ENCODE measurements around the gene SORL1. TPM values are rescaled to one million over a fixed set of nuclear protein-coding genes. Genes with fewer than 3 reads are reported as not detected.

The SORL1 gene
- total RNA-seq, 1 donor from 2014 or later: 39.0 TPM

GRCh38 chr11:121553806-121554205 lies 101.7 kb downstream of the SORL1 start:
- no peak overlapping the region for H3K4me3 Mint-ChIP-seq
- DNase-seq (ENCODE audit: extremely low spot score, unreplicated experiment): no peak
- peaks cover 33% of the 10 kb centered on the region for H3K4me1 Mint-ChIP-seq (ENCODE audit: unreplicated experiment)
- no peak for TF ChIP-seq CTCF (conservative IDR thresholded peaks at IDR 0.05)
- no peaks in the 10 kb centered on the region for H3K27me3 Mint-ChIP-seq
- H3K36me3 Mint-ChIP-seq: peaks cover 24% of the 10 kb centered on the region
- H3K27ac Mint-ChIP-seq: peak overlapping the region; percentile 23
- no peaks in the 10 kb centered on the region for H3K9me3 Mint-ChIP-seq

- H3K27ac Mint-ChIP-seq: no peak overlapping the region
- H3K4me3 Mint-ChIP-seq: no peak overlapping the region
- no peaks in the 10 kb centered on the region for H3K9me3 Mint-ChIP-seq
- no peak for DNase-seq (ENCODE audit: extremely low spot score, unreplicated experiment)
- peaks cover 38% of the 10 kb centered on the region for H3K4me1 Mint-ChIP-seq (ENCODE audit: unreplicated experiment)
- peaks cover 29% of the 10 kb centered on the region for H3K36me3 Mint-ChIP-seq
- no peak for TF ChIP-seq CTCF (conservative IDR thresholded peaks at IDR 0.05)
- H3K27me3 Mint-ChIP-seq: no peaks in the 10 kb centered on the region
These were observed 102.4 kb downstream of the SORL1 start for GRCh38 chr11:121554552-121554951.

DNA sequence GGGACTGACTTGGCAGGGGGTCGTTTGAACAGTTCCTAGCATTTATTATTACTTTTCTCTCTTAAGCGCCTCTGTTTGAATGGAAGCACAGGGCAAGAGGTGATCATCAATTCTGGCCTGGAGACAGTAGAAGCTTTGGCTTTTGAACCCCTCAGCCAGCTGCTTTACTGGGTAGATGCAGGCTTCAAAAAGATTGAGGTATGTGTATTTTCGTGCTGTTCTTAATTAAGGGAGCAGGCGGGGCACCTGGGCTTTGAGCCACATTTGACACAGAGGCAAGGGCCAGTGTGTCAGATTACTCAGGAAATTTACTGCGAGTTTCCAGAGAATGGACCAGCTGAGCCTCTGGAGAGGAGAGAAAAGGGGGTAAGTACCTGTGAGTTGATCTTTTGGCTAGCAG lies 103.0 kb downstream of the SORL1 start:
- no peak for TF ChIP-seq CTCF (conservative IDR thresholded peaks at IDR 0.05)
- DNase-seq (ENCODE audit: extremely low spot score, unreplicated experiment): no peak
- no peaks in the 10 kb centered on the region for H3K27me3 Mint-ChIP-seq
- no peak overlapping the region for H3K27ac Mint-ChIP-seq
- no peak overlapping the region for H3K4me3 Mint-ChIP-seq
- peaks cover 35% of the 10 kb centered on the region for H3K36me3 Mint-ChIP-seq
- peaks cover 42% of the 10 kb centered on the region for H3K4me1 Mint-ChIP-seq (ENCODE audit: unreplicated experiment)
- H3K9me3 Mint-ChIP-seq: no peaks in the 10 kb centered on the region

DNA sequence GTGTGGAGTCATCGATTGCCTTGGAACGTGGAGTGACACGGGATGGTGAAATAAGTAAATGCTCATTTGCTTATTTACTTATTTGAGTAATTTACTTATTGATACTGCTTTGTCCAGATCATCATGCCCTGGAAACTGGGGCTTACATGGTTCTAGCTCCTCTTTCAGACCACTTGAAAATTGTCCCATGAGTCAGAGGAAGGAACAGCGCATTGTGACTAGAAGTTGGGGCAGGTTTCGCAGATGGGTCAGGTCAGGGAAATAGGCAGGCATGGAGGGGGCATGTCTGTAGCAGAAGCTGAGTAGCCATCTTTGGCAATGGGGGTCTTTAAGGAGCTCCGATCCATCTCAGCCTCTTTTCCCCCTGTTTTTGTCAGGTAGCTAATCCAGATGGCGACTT lies 104.8 kb downstream of the SORL1 start:
- Mint-ChIP-seq H3K36me3 (peaks cover 37% of the 10 kb centered on the region), H3K9me3 (no peaks in the 10 kb centered on the region), H3K4me3 (no peak overlapping the region), H3K27ac (no peak overlapping the region), H3K4me1 (ENCODE audit: unreplicated experiment) (peaks cover 43% of the 10 kb centered on the region), H3K27me3 (no peaks in the 10 kb centered on the region)
- no peak for TF ChIP-seq CTCF (conservative IDR thresholded peaks at IDR 0.05)
- DNase-seq (ENCODE audit: extremely low spot score, unreplicated experiment): no peak

DNA sequence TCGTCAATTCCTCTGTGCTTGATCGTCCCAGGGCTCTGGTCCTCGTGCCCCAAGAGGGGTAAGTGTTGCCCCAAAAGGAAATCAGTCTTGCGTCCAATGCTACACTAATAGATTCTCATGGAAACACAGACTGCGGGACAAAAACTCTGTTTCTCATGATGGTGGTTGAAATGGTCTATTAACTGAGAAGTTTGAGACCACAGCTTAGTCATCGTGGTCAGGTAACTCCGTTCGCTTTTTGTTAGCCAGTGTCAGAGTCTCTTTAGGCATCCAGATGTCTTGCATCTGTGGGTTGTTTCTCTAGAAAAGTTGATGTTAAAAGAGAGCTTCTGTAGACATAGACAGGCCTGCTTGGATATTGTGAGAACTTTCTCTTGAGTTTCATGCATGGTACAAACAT lies 105.2 kb downstream of the SORL1 start:
- DNase-seq (ENCODE audit: extremely low spot score, unreplicated experiment): no peak
- Mint-ChIP-seq H3K27me3 (no peaks in the 10 kb centered on the region), H3K4me3 (no peak overlapping the region), H3K9me3 (no peaks in the 10 kb centered on the region), H3K27ac (no peak overlapping the region), H3K36me3 (peaks cover 41% of the 10 kb centered on the region), H3K4me1 (ENCODE audit: unreplicated experiment) (peaks cover 42% of the 10 kb centered on the region)
- TF ChIP-seq CTCF (conservative IDR thresholded peaks at IDR 0.05): no peak

GRCh38 chr11:121559606-121560200 lies 107.6 kb downstream of the SORL1 start:
- Mint-ChIP-seq H3K9me3 (no peaks in the 10 kb centered on the region), H3K27me3 (no peaks in the 10 kb centered on the region), H3K27ac (no peak overlapping the region), H3K4me3 (no peak overlapping the region), H3K4me1 (ENCODE audit: unreplicated experiment) (peaks cover 34% of the 10 kb centered on the region), H3K36me3 (peaks cover 36% of the 10 kb centered on the region)
- DNase-seq (ENCODE audit: extremely low spot score, unreplicated experiment): no peak
- no peak for TF ChIP-seq CTCF (conservative IDR thresholded peaks at IDR 0.05)
